Vagina (tissue), 2 donors: ENCODE results near the gene ADARB2. TPM values are rescaled to one million over a fixed set of nuclear protein-coding genes. Genes with fewer than 3 reads are reported as not detected.

Experiments
- DNase-seq, 2 donors: peaks; one replicate each; pipeline ENCODE4 v3.0.0-alpha.2; 2017; ENCODE audit errors: extremely low spot score in 2 of 2
- H3K27ac ChIP-seq: fragments of 200-600 bp; sonication (generic); one replicate; pipeline ENCODE4 v1.5.1; 2019
- H3K27me3 ChIP-seq: fragments of 200-600 bp; sonication (generic); one replicate; pipeline ENCODE4 v1.5.1; 2019
- H3K36me3 ChIP-seq, 2 donors: fragments of 200-600 bp; sonication (generic); one replicate each; pipeline ENCODE4 v1.5.1; 2017 to 2019
- H3K4me1 ChIP-seq: fragments of 200-600 bp; sonication (generic); one replicate; pipeline ENCODE4 v1.5.1; 2019
- H3K4me3 ChIP-seq, 2 donors: fragments of 200-600 bp; sonication (generic); 1 replicate in 1 of 2; 2 replicates in 1 of 2; pipeline ENCODE4 v1.5.1; 2016 to 2019
- H3K9me3 ChIP-seq: fragments of 200-600 bp; sonication (generic); one replicate; pipeline ENCODE4 v1.5.1; 2019
- POLR2A ChIP-seq, 2 donors: fragments of 450-650 bp; IDR thresholded peaks; one replicate each; pipeline ENCODE4 v1.6.1; 2017; ENCODE audit warnings: antibody characterized with exemption in 2 of 2, mild to moderate bottlenecking in 2 of 2, moderate library complexity in 2 of 2
- POLR2AphosphoS5 ChIP-seq, 2 donors: sonication (generic); formaldehyde crosslinking; IDR thresholded peaks; one replicate each; pipeline ENCODE4 v1.9.0; 2017; ENCODE audit warnings: antibody characterized with exemption in 2 of 2, mild to moderate bottlenecking in 2 of 2, low read depth in 1 of 2; ENCODE audit not compliant: insufficient read depth in 1 of 2
- intact Hi-C: fragments of 100-400 bp; cut with DNase I; formaldehyde crosslinking; loops from one replicate; pipeline ENCODE4 v1.15.1; 2023
- total RNA-seq: library from RNA; depleted of rRNA; stranded (reverse); fragments of >200 nt; gene quantifications from one replicate; pipeline ENCODE4 v1.2.3, GENCODE V29; 2016
- TF ChIP-seq, protein P1 (sequence below), 3 experiments: fragments of 450-650 bp in 2 of 3; fragments of 200-600 bp in 1 of 3; sonication (generic) in 1 of 3; IDR thresholded peaks; one replicate each; pipeline ENCODE4 v1.5.1; 2017 to 2019; ENCODE audit warnings: antibody characterized with exemption in 3 of 3, mild to moderate bottlenecking in 2 of 3, moderate library complexity in 2 of 3

Gene ADARB2
- total RNA-seq, 1 donor from 2014 or later: 3.4 TPM

DNA sequence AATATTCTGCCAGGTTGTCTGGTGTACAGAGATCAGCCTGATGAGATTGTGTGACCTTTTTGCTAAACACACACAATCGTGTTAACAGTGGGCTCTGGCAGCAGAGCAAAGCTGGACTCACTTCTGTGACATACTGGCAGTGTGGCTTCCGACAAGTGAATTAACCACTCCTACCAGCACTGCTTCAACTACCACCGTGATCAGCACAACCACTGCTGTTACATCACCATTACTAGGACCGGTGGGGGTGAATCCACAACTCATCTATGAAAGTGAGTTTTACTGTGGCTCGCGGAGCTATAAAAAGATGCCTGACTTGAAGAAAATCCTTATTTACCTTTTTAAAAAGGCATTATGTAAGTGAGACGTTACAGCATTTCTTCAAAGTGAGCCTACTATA is 545.6 kb downstream of the ADARB2 start:
- TF ChIP-seq, protein P1, sequence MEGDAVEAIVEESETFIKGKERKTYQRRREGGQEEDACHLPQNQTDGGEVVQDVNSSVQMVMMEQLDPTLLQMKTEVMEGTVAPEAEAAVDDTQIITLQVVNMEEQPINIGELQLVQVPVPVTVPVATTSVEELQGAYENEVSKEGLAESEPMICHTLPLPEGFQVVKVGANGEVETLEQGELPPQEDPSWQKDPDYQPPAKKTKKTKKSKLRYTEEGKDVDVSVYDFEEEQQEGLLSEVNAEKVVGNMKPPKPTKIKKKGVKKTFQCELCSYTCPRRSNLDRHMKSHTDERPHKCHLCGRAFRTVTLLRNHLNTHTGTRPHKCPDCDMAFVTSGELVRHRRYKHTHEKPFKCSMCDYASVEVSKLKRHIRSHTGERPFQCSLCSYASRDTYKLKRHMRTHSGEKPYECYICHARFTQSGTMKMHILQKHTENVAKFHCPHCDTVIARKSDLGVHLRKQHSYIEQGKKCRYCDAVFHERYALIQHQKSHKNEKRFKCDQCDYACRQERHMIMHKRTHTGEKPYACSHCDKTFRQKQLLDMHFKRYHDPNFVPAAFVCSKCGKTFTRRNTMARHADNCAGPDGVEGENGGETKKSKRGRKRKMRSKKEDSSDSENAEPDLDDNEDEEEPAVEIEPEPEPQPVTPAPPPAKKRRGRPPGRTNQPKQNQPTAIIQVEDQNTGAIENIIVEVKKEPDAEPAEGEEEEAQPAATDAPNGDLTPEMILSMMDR (IDR thresholded peaks at IDR 0.05): no peak
- TF ChIP-seq POLR2AphosphoS5 (IDR thresholded peaks at IDR 0.05; ENCODE audit: insufficient read depth in 1 of 2, low read depth in 1 of 2) (no peak), POLR2A (IDR thresholded peaks at IDR 0.05) (no peak)
- no peak for DNase-seq
- Histone ChIP-seq H3K27ac (no peak overlapping the region), H3K36me3 (no peaks in the 10 kb centered on the region), H3K4me3 (no peak overlapping the region), H3K4me1 (no peaks in the 10 kb centered on the region), H3K9me3 (no peaks in the 10 kb centered on the region), H3K27me3 (no peaks in the 10 kb centered on the region)
- intact Hi-C loops: no loop called here

DNA sequence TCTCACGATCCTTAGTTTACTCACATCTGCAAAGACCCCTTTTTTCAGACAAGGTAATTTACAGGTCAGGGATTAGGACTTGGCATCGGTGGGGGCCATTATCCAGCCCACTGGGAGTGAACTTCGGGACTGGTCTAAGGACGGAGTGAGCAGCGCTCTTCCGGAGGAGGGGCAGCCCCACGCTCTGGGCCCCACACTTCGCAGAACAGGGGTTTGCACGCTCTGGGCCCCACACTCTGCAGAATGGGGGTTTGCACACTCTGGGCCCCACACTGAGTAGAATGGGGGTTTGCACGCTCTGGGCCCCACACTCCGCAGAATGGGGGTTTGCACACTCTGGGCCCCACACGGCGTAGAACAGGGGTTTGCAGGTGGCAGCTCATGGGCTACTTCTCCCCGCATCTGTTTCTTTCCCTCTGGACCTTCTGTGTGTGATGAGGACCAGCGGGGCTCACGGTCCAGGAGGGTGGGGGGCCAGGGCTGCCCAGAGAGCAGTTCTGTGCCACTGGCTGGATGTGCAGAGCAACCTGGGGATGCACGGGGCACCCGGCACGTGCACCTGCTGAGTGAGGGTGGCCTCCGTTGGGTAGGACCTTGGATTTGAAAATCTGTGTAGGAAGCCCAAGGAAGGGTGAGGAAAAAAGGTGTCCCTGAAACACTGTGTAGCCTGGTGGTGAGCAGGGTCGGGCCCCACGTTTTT is 546.4 kb downstream of the ADARB2 start:
- Histone ChIP-seq H3K36me3 (no peaks in the 10 kb centered on the region), H3K27me3 (no peaks in the 10 kb centered on the region), H3K4me3 (no peak overlapping the region), H3K4me1 (no peaks in the 10 kb centered on the region), H3K27ac (no peak overlapping the region), H3K9me3 (no peaks in the 10 kb centered on the region)
- DNase-seq: no peak
- TF ChIP-seq POLR2A (IDR thresholded peaks at IDR 0.05) (no peak), POLR2AphosphoS5 (IDR thresholded peaks at IDR 0.05; ENCODE audit: insufficient read depth in 1 of 2, low read depth in 1 of 2) (no peak)
- TF ChIP-seq, protein P1 (IDR thresholded peaks at IDR 0.05): no peak
- intact Hi-C loops: no loop called here

DNA sequence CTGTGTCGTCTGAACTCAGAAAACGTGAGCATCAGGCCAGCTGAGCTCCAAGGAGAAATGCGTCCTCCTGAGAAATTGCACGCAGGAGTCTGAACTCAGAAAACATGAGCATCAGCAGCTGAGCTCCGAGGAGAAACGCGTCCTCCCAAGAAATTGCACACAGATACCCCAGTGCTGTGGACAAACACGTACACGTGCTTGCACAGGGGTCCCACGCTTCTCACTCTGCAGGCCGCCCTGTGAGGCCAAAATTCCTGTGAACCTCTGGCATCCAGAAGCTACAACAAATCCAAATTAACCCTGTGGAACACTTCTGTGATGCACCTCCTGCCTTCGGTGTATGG is 547.3 kb downstream of the ADARB2 start:
- TF ChIP-seq POLR2AphosphoS5 (IDR thresholded peaks at IDR 0.05; ENCODE audit: insufficient read depth in 1 of 2, low read depth in 1 of 2) (no peak), POLR2A (IDR thresholded peaks at IDR 0.05) (no peak)
- TF ChIP-seq, protein P1 (IDR thresholded peaks at IDR 0.05): no peak
- H3K27ac ChIP-seq: no peak overlapping the region
- DNase-seq: no peak
- no peak overlapping the region for H3K4me3 ChIP-seq
- H3K36me3 ChIP-seq: no peaks in the 10 kb centered on the region
- no peaks in the 10 kb centered on the region for H3K9me3 ChIP-seq
- H3K4me1 ChIP-seq: no peaks in the 10 kb centered on the region
- H3K27me3 ChIP-seq: no peaks in the 10 kb centered on the region
- intact Hi-C loops: no loop called here

DNA sequence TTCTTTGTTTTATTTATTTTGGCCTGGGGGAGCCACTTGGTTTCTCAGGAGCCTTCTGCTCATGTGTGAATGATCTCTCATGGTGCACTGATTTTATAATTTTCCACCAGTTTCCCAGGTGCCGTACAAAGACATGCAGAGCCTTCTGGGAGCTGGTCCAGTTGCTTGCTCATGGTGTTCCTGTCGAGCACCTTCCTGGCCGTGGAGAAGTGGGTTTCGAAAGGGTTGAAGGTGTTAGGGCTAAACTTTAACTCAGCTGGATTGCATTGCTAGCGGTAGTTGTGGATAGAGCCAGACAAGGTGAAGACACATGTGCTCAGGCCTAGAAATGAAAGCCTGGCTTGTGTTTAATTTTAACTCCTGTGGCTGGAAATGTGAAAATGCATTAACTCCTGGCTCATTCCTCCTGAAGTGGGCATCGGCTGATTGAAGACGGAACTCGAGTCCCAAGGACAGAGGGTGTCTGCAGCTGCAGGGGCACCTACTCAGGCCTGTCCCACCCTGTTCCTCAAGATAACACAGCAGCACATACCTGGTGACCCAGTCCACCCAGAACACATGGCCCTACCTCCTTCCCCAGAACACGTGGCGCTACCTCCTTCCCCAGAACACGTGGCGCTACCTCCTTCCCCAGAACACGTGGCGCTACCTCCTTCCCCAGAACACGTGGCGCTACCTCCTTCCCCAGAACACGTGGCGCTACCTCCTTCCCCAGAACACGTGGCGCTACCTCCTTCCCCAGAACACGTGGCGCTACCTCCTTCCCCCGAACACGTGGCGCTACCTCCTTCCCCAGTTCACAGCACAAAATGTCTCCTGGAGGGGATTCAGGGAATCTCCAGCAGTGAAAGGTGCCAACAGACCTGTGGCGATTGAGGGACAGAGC is 547.9 kb downstream of the ADARB2 start:
- H3K4me3 ChIP-seq: no peak overlapping the region
- no peaks in the 10 kb centered on the region for H3K9me3 ChIP-seq
- H3K27ac ChIP-seq: no peak overlapping the region
- no peaks in the 10 kb centered on the region for H3K36me3 ChIP-seq
- TF ChIP-seq POLR2A (IDR thresholded peaks at IDR 0.05) (no peak), POLR2AphosphoS5 (IDR thresholded peaks at IDR 0.05; ENCODE audit: insufficient read depth in 1 of 2, low read depth in 1 of 2) (no peak)
- TF ChIP-seq, protein P1 (IDR thresholded peaks at IDR 0.05): no peak
- no peak for DNase-seq
- no peaks in the 10 kb centered on the region for H3K27me3 ChIP-seq
- no peaks in the 10 kb centered on the region for H3K4me1 ChIP-seq
- intact Hi-C loops: no loop called here
